H1 (cell line): ENCODE data around the gene ETFB. TPM values are rescaled to one million over a fixed set of nuclear protein-coding genes. Genes with fewer than 3 reads are reported as not detected.

Experiments
- BACH1 ChIP-seq: IDR thresholded peaks from 2 replicates; pipeline ENCODE4 v1.6.1; 2012; ENCODE audit warnings: low read length, improper control_type of control experiment
- CREB1 ChIP-seq: IDR thresholded peaks from 2 replicates; pipeline ENCODE4 v1.6.1; 2012; ENCODE audit warnings: inconsistent platforms
- CTBP2 ChIP-seq: IDR thresholded peaks from 2 replicates; pipeline ENCODE4 v1.7.0; 2011; ENCODE audit warnings: borderline replicate concordance, mild to moderate bottlenecking, moderate library complexity, mixed read lengths, low read length; ENCODE audit not compliant: insufficient read depth, insufficient read length
- EP300 ChIP-seq, 2 experiments: IDR thresholded peaks; 1 replicate in 1 of 2; 2 replicates in 1 of 2; pipeline ENCODE4 v1.6.1; 2011 to 2012; ENCODE audit warnings: low read depth in 2 of 2, low read length in 2 of 2, mild to moderate bottlenecking in 2 of 2, borderline replicate concordance in 1 of 2, inconsistent platforms in 1 of 2, moderate library complexity in 1 of 2
- JUN ChIP-seq: IDR thresholded peaks from 2 replicates; pipeline ENCODE4 v1.6.1; 2011; ENCODE audit warnings: low read depth, mild to moderate bottlenecking, improper control_type of control experiment, low read length
- JUND ChIP-seq: IDR thresholded peaks from 2 replicates; pipeline ENCODE4 v1.6.1; 2011; ENCODE audit warnings: mild to moderate bottlenecking, improper control_type of control experiment, low read length
- RAD21 ChIP-seq, 2 experiments: IDR thresholded peaks in 1 of 2; conservative IDR thresholded peaks in 1 of 2; 2 replicates each; pipeline ENCODE4 v1.6.1; 2011; ENCODE audit warnings: low read depth in 2 of 2, low read length in 2 of 2, improper control_type of control experiment in 1 of 2, inconsistent platforms in 1 of 2, mild to moderate bottlenecking in 1 of 2, moderate library complexity in 1 of 2
- TAF1 ChIP-seq: IDR thresholded peaks from 2 replicates; pipeline ENCODE4 v1.6.1; 2011; ENCODE audit warnings: mild to moderate bottlenecking, low read depth, low read length
- polyA plus RNA-seq, 7 experiments: library from polyadenylated mRNA; depleted of rRNA in 3 of 7; stranded (reverse) in 5 of 7; unstranded in 2 of 7; fragments of >200 nt in 5 of 7; fragments of 200-250 nt in 2 of 7; gene quantifications; 1 replicate in 5 of 7; 2 replicates in 1 of 7; 4 replicates in 1 of 7; pipeline versions ENCODE4 v1.2.1 to v1.2.3, GENCODE V29; 2011 to 2013; ENCODE audit warnings: missing spikeins in 2 of 7, mixed read lengths in 2 of 7
- total RNA-seq: library from RNA; stranded (reverse); fragmentation: NEBNext Ultra II Directional; extraction: Animal tissue kit (Norgen Biotek cat#: 25700); gene quantifications from 2 replicates; pipeline ENCODE4 v1.2.1, GENCODE V29; 2021
- TF ChIP-seq, protein P1 (sequence below), 3 experiments: IDR thresholded peaks; 1 replicate in 2 of 3; 2 replicates in 1 of 3; pipeline versions ENCODE4 v1.5.1 to v1.6.1; 2011; ENCODE audit warnings: low read length in 3 of 3, mild to moderate bottlenecking in 3 of 3, inconsistent platforms in 2 of 3, low read depth in 1 of 3, moderate library complexity in 1 of 3; ENCODE audit not compliant: insufficient read depth in 1 of 3; ENCODE audit errors: control extremely low read depth in 1 of 3

ETFB gene
- total and polyA plus RNA-seq, 2 of the 8 experiments (the other 6 are each of a cell fraction or from before 2014, with no cell fraction given): 40.0 to 66.5 TPM

DNA sequence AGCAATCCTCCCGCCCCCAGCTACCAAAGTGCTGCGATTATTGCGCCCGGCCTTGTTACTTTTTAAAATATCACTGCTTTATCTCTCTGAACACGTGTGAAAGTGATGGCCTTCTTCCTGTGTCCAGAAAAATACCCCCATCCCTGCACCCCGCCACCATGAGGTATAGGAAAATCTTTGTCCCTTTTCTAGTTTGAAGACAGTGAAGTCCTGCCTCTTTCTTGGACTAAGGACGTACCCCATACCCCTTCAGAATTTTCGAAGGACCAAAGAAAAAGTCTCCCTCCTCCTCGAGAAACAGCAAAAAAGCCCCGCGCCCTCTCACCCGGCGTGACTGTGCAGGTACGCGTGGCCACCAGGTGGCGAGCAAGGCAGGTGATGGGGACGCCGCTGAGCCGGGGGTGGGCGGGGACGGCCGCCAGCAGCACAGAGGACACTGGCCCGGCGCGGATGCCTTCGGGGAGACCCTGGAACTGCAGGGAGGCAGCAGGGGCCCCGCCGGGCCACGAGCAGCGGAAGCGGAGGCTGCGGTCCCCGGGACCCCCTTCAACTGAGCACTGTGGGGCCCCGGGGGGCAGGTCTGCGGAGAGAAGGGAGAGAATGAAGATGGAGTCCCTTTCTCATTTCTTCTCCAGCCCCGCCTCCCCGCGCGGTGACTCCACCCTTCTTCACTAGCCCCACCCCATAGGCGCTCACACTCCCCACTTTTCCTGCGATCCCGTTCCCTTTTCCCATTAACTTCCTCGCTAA lies 27.4 kb downstream of the ETFB start (continued):
- no peak for TF ChIP-seq CTBP2
- TF ChIP-seq EP300 (IDR thresholded peaks at IDR 0.05; ENCODE audit: borderline replicate concordance in 1 of 2, low read depth in 2 of 2, low read length in 2 of 2): no peak
- TF ChIP-seq JUN: no peak
- peak; percentile 20; the same call in 1 of the 2 replicates for TF ChIP-seq TAF1
- no peak for TF ChIP-seq JUND
- peak; percentile 84 for TF ChIP-seq BACH1
- peak; percentile 62; the same call in 1 of the 2 replicates for TF ChIP-seq CREB1
- TF ChIP-seq, protein P1, sequence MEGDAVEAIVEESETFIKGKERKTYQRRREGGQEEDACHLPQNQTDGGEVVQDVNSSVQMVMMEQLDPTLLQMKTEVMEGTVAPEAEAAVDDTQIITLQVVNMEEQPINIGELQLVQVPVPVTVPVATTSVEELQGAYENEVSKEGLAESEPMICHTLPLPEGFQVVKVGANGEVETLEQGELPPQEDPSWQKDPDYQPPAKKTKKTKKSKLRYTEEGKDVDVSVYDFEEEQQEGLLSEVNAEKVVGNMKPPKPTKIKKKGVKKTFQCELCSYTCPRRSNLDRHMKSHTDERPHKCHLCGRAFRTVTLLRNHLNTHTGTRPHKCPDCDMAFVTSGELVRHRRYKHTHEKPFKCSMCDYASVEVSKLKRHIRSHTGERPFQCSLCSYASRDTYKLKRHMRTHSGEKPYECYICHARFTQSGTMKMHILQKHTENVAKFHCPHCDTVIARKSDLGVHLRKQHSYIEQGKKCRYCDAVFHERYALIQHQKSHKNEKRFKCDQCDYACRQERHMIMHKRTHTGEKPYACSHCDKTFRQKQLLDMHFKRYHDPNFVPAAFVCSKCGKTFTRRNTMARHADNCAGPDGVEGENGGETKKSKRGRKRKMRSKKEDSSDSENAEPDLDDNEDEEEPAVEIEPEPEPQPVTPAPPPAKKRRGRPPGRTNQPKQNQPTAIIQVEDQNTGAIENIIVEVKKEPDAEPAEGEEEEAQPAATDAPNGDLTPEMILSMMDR (IDR thresholded peaks at IDR 0.05; ENCODE audit: control extremely low read depth in 1 of 3, insufficient read depth in 1 of 3, low read depth in 1 of 3, low read length in 3 of 3): peak; percentile 81 to 94 (median 88)
- TF ChIP-seq RAD21 (IDR thresholded peaks at IDR 0.05 in 1 of 2, conservative IDR thresholded peaks at IDR 0.05 in 1 of 2; ENCODE audit: low read depth in 2 of 2, low read length in 2 of 2): peak; percentile 66 to 77
- TF ChIP-seq, all 59 proteins: peak for 11
